Breast epithelium (tissue), 3 donors: ENCODE data around the gene AKT3.
"Not testable (repeated sequence)": the region's sequence is repeated elsewhere in the genome, so short reads cannot be mapped to it uniquely, and the experiment has no call there.

Source experiments
- POLR2A ChIP-seq: fragments of 450-650 bp; IDR thresholded peaks from one replicate; pipeline ENCODE4 v1.6.1; 2016; ENCODE audit warnings: antibody characterized with exemption, mild to moderate bottlenecking, moderate library complexity
- POLR2AphosphoS5 ChIP-seq, 3 donors: sonication (generic); formaldehyde crosslinking; IDR thresholded peaks; one replicate each; pipeline ENCODE4 v1.6.1; 2017; ENCODE audit warnings: antibody characterized with exemption in 3 of 3
- TF ChIP-seq, protein P1 (sequence below), 3 donors: fragments of 450-650 bp; IDR thresholded peaks; one replicate each; pipeline ENCODE4 v1.5.1; 2016 to 2017; ENCODE audit warnings: antibody characterized with exemption in 3 of 3, mild to moderate bottlenecking in 3 of 3, moderate library complexity in 3 of 3

DNA sequence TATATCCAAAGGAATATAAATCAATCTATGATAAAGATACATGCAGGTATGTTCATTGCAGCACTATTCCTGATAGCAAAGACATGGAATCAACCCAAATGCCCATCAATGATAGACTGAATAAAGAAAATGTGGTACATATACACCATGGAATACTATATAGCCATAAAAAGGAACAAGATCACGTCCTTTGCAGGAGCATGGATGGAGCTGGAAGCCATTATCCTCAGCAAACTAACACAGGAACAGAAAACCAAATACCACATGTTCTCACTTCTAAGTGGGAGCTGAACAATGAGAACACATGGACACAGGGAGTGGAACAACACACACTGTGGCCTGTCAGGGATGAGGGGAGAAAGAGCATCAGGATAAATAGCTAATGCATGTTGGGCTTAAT, 25.1 kb downstream of the AKT3 start:
- TF ChIP-seq, protein P1, sequence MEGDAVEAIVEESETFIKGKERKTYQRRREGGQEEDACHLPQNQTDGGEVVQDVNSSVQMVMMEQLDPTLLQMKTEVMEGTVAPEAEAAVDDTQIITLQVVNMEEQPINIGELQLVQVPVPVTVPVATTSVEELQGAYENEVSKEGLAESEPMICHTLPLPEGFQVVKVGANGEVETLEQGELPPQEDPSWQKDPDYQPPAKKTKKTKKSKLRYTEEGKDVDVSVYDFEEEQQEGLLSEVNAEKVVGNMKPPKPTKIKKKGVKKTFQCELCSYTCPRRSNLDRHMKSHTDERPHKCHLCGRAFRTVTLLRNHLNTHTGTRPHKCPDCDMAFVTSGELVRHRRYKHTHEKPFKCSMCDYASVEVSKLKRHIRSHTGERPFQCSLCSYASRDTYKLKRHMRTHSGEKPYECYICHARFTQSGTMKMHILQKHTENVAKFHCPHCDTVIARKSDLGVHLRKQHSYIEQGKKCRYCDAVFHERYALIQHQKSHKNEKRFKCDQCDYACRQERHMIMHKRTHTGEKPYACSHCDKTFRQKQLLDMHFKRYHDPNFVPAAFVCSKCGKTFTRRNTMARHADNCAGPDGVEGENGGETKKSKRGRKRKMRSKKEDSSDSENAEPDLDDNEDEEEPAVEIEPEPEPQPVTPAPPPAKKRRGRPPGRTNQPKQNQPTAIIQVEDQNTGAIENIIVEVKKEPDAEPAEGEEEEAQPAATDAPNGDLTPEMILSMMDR (IDR thresholded peaks at IDR 0.05) = not testable (repeated sequence)
- TF ChIP-seq POLR2AphosphoS5 (IDR thresholded peaks at IDR 0.05); POLR2A: not testable (repeated sequence)
